Keratinocyte (primary cell): ENCODE measurements around the gene KDSR. TPM values are rescaled to one million over a fixed set of nuclear protein-coding genes. Genes with fewer than 3 reads are reported as not detected.

Experiments used
- DNase-seq: peaks from one replicate; pipeline ENCODE4 v3.0.0-alpha.2; 2011; ENCODE audit warnings: low read depth, missing footprints, low spot score
- FAIRE-seq: peaks from 2 replicates; lab custom pipeline; 2011; peaks lifted over from hg19 to GRCh38; lab: Jason Lieb, UNC
- H2AFZ ChIP-seq: 2 replicates; pipeline ENCODE4 v1.6.0; 2012; ENCODE audit warnings: low read length, control low read depth, inconsistent platforms; ENCODE audit not compliant: control insufficient read depth
- H3K27ac ChIP-seq: 2 replicates; pipeline ENCODE4 v1.5.1; 2011; ENCODE audit warnings: low read length; ENCODE audit not compliant: control insufficient read depth, insufficient read depth
- H3K27me3 ChIP-seq: 3 replicates; pipeline ENCODE4 v1.6.0; 2011; ENCODE audit warnings: low read length; ENCODE audit not compliant: control insufficient read depth, insufficient read depth; ENCODE audit errors: extremely low read depth
- H3K36me3 ChIP-seq, 2 experiments: 2 replicates in 1 of 2; 3 replicates in 1 of 2; pipeline ENCODE4 v1.5.1; 2011; ENCODE audit warnings: low read length in 2 of 2, mild to moderate bottlenecking in 1 of 2; ENCODE audit not compliant: control insufficient read depth in 2 of 2, insufficient read depth in 2 of 2; ENCODE audit errors: extremely low read depth in 1 of 2
- H3K4me1 ChIP-seq: 3 replicates; pipeline ENCODE4 v1.5.1; 2011; ENCODE audit warnings: low read length; ENCODE audit not compliant: control insufficient read depth, insufficient read depth; ENCODE audit errors: extremely low read depth
- H3K4me2 ChIP-seq: 3 replicates; pipeline ENCODE4 v1.6.0; 2011; ENCODE audit warnings: low read depth, low read length; ENCODE audit not compliant: control insufficient read depth, insufficient read depth; ENCODE audit errors: extremely low read depth
- H3K4me3 ChIP-seq, 3 experiments: fragments of 200-600 bp in 1 of 3; sonication (generic) in 1 of 3; 2 replicates in 2 of 3; 3 replicates in 1 of 3; pipeline ENCODE4 v1.5.1; 2011 to 2016; ENCODE audit warnings: low read length in 3 of 3, mild to moderate bottlenecking in 3 of 3, control low read depth in 2 of 3, inconsistent platforms in 1 of 3, low read depth in 1 of 3, mixed read lengths in 1 of 3, mixed run types in 1 of 3, moderate library complexity in 1 of 3; ENCODE audit not compliant: control insufficient read depth in 2 of 3, insufficient read depth in 2 of 3; ENCODE audit errors: extremely low read depth in 1 of 3
- H3K79me2 ChIP-seq: 2 replicates; pipeline ENCODE4 v1.6.0; 2012; ENCODE audit warnings: low read length; ENCODE audit not compliant: control insufficient read depth, insufficient read depth
- H3K9ac ChIP-seq: 3 replicates; pipeline ENCODE4 v1.6.0; 2011; ENCODE audit warnings: low read length; ENCODE audit not compliant: control insufficient read depth, insufficient read depth; ENCODE audit errors: extremely low read depth
- H3K9me1 ChIP-seq: 3 replicates; pipeline ENCODE4 v1.6.0; 2011; ENCODE audit warnings: low read length; ENCODE audit not compliant: control insufficient read depth, insufficient read depth; ENCODE audit errors: extremely low read depth
- H3K9me3 ChIP-seq: 2 replicates; pipeline ENCODE4 v1.5.1; 2012; ENCODE audit warnings: low read depth, low read length; ENCODE audit not compliant: control insufficient read depth
- H4K20me1 ChIP-seq: 3 replicates; pipeline ENCODE4 v1.6.0; 2011; ENCODE audit warnings: low read length; ENCODE audit not compliant: control insufficient read depth, insufficient read depth; ENCODE audit errors: extremely low read depth
- EZH2 ChIP-seq: IDR thresholded peaks from one replicate; pipeline ENCODE4 v1.6.1; 2012; ENCODE audit warnings: inconsistent platforms, mild to moderate bottlenecking, low read length, moderate library complexity
- dilution Hi-C: fragments of 300-500 bp; cut with MboI; formaldehyde crosslinking; loops from one replicate; pipeline ENCODE4 v1.7.0; 2020; ENCODE audit warnings: low sequenced_read_pairs; ENCODE audit not compliant: extremely low pct_ligation_motif_present
- polyA plus RNA-seq, 5 experiments: library from polyadenylated mRNA; depleted of rRNA in 3 of 5; stranded (reverse) in 3 of 5; stranded (forward) in 1 of 5; unstranded in 1 of 5; fragments of >200 nt; gene quantifications; 1 replicate in 1 of 5; 2 replicates in 3 of 5; 3 replicates in 1 of 5; pipeline versions ENCODE4 v1.2.1 to v1.2.3, GENCODE V29; 2011 to 2012; ENCODE audit warnings: missing spikeins in 2 of 5, low read depth in 1 of 5, low replicate concordance in 1 of 5
- TF ChIP-seq, protein P1 (sequence below), 3 experiments: IDR thresholded peaks in 1 of 3; conservative IDR thresholded peaks in 1 of 3; optimal IDR thresholded peaks in 1 of 3; 2 replicates in 2 of 3; 3 replicates in 1 of 3; pipeline versions ENCODE3 to v1.5.1; 2011; ENCODE audit warnings: low read length in 3 of 3, mild to moderate bottlenecking in 3 of 3, moderate library complexity in 2 of 3, control low read depth in 1 of 3, inconsistent platforms in 1 of 3; ENCODE audit not compliant: insufficient read depth in 2 of 3; ENCODE audit errors: extremely low read depth in 1 of 3

The KDSR gene
- polyA plus RNA-seq, 1 donor (not counting 4 experiments of a cell fraction or from before 2014, with no cell fraction given) = 68.6 TPM

DNA sequence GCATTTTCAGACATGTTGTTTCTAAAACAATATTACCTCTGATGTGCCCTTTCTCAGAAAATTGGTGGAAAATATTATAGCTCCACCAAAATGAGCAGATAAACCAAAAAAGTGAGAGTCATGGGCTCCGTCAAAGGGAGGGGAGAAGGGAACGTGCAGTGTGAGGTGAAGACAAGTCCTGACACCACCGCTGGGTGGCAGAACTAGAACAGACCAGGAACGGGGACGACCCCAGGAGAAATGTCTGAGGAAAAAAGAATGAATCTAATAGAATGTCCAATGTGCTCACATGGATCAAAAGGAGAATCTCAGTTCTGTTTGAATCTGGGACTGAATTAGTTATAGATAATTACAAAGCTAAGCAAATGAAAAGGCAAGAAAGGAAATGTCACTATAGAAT lies 24.8 kb downstream of the KDSR start:
- Histone ChIP-seq H3K27ac (peak overlapping the region; percentile 1), H3K4me3 (no peak overlapping the region), H3K9me3 (no peaks in the 10 kb centered on the region), H3K27me3 (no peaks in the 10 kb centered on the region), H3K79me2 (peaks cover 18% of the 10 kb centered on the region), H3K36me3 (peaks cover 20 to 27% of the 10 kb centered on the region in 2 experiments), H3K9me1 (peaks cover 9% of the 10 kb centered on the region), H3K9ac (no peak overlapping the region), H3K4me2 (no peak overlapping the region), H4K20me1 (no peaks in the 10 kb centered on the region), H3K4me1 (peaks cover 29% of the 10 kb centered on the region), H2AFZ (no peak overlapping the region)
- TF ChIP-seq, protein P1, sequence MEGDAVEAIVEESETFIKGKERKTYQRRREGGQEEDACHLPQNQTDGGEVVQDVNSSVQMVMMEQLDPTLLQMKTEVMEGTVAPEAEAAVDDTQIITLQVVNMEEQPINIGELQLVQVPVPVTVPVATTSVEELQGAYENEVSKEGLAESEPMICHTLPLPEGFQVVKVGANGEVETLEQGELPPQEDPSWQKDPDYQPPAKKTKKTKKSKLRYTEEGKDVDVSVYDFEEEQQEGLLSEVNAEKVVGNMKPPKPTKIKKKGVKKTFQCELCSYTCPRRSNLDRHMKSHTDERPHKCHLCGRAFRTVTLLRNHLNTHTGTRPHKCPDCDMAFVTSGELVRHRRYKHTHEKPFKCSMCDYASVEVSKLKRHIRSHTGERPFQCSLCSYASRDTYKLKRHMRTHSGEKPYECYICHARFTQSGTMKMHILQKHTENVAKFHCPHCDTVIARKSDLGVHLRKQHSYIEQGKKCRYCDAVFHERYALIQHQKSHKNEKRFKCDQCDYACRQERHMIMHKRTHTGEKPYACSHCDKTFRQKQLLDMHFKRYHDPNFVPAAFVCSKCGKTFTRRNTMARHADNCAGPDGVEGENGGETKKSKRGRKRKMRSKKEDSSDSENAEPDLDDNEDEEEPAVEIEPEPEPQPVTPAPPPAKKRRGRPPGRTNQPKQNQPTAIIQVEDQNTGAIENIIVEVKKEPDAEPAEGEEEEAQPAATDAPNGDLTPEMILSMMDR (optimal IDR thresholded peaks at IDR 0.05 in 1 of 3, IDR thresholded peaks at IDR 0.05 in 1 of 3, conservative IDR thresholded peaks at IDR 0.05 in 1 of 3; ENCODE audit: extremely low read depth in 1 of 3, insufficient read depth in 2 of 3, low read length in 3 of 3) = peak; percentile 54 to 75 (median 55)
- TF ChIP-seq EZH2 = no peak
- no peak for DNase-seq
- dilution Hi-C loops = no loop called here
- peak; percentile 26 for FAIRE-seq

DNA sequence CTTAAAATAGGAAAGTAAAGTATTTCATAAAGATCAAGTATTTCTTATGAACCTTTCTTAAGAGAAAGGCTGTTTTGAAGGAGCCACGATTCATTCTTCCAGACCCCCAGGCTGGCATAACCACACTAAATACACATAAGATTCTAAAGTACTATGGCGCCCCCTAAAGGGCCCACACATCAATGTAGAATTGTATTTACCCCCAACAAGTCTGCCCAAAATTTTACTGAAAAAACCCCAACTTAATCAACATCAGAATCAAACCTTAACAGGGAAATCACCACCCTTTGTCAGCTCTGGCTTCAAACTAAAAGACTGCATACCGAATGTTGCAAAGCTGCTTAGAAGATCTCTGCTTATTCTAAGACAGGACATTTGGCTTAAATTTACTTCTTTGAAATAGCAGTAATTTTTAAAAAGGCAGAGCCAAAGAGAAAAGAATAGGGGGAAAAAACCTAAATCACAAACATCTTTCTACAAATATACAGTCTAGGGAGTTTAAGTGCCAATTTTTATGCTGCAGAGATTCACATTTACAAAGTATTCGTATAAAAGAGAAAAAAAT lies 27.0 kb downstream of the KDSR start:
- H3K27ac ChIP-seq = no peak overlapping the region
- no peak for TF ChIP-seq EZH2
- TF ChIP-seq, protein P1 (optimal IDR thresholded peaks at IDR 0.05 in 1 of 3, IDR thresholded peaks at IDR 0.05 in 1 of 3, conservative IDR thresholded peaks at IDR 0.05 in 1 of 3; ENCODE audit: extremely low read depth in 1 of 3, insufficient read depth in 2 of 3, low read length in 3 of 3) = peak; percentile 23 to 50 (median 44)
- H4K20me1 ChIP-seq = no peaks in the 10 kb centered on the region
- H3K4me1 ChIP-seq = peaks cover 20% of the 10 kb centered on the region
- peaks cover 5% of the 10 kb centered on the region for H3K9me1 ChIP-seq
- no peaks in the 10 kb centered on the region for H3K27me3 ChIP-seq
- no peak overlapping the region for H3K4me3 ChIP-seq
- H3K79me2 ChIP-seq = peaks cover 17% of the 10 kb centered on the region
- FAIRE-seq (peak; percentile 26), DNase-seq (no peak)
- H3K36me3 ChIP-seq = peaks cover 25 to 33% of the 10 kb centered on the region in 2 experiments
- no peak overlapping the region for H3K9ac ChIP-seq
- no peaks in the 10 kb centered on the region for H3K9me3 ChIP-seq
- H3K4me2 ChIP-seq = no peak overlapping the region
- dilution Hi-C loops = no loop called here
- no peak overlapping the region for H2AFZ ChIP-seq
